Stimulated activated CD4-positive, alpha-beta T cell treated with anti-CD3 and anti-CD28 coated beads, Interleukin-12 subunit alpha, Interleukin-12 subunit beta, amount 100 ng/mL, for 48 hours (primary cell): ENCODE data around the gene PPM1N.
"Not testable (repeated sequence)": the region's sequence is repeated elsewhere in the genome, so short reads cannot be mapped to it uniquely, and the experiment has no call there.

ENCODE experiments used
- DNase-seq, 3 donors: peaks; one replicate each; pipeline ENCODE4 v3.0.0-alpha.2; 2020; ENCODE audit warnings: low read depth in 2 of 3, low spot score in 1 of 3

PPM1N gene

DNA sequence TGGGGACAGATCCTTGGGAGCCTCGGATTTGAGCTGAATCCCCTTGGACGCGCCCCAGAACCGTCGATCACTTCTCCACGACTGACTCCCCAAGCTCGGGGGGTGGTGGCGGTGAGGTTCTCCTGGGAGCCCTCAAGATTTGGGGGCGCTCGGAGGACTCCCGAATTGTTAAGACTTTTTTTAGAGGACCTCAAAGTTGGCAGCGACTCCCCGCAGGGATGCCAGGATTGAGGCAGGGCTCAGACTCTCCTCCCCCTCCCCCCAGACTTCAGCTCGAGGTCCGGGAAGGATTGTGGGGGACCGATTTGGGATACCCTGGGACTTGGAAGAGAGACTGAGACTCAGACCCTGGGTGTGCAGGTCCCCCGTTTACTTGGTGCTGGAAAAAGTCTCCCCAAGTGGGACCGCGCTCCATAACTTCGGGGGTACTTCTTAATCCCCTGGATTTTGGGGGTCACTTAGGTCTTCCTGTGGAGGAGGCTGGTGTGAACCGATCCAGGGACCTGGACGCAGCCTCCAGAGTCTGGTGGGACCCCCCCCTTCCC is 9.7 kb downstream of the PPM1N start:
- no peak for DNase-seq

DNA sequence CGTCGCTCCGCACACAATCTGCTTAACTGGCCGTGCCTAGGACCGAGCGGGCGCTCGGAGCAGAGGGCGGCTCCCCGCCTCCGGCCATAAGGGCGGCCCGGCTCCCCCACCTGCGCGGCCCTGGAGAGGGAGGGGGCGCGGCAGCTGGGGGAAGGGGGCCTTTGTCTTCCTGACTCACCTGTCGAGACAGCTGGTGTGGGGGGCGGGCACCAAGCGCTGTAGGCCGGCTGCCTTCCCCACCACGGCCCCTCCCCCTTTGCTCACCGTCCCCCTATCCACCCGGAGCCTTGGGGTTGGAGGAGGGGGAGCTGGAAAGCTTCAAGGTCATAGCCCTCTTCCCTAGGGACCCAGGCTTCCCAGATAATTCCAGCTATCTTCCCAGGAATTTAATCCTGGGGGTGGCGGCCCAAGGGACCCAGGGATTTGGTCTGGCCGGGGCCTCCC is 10.2 kb downstream of the PPM1N start:
- no peak for DNase-seq

DNA sequence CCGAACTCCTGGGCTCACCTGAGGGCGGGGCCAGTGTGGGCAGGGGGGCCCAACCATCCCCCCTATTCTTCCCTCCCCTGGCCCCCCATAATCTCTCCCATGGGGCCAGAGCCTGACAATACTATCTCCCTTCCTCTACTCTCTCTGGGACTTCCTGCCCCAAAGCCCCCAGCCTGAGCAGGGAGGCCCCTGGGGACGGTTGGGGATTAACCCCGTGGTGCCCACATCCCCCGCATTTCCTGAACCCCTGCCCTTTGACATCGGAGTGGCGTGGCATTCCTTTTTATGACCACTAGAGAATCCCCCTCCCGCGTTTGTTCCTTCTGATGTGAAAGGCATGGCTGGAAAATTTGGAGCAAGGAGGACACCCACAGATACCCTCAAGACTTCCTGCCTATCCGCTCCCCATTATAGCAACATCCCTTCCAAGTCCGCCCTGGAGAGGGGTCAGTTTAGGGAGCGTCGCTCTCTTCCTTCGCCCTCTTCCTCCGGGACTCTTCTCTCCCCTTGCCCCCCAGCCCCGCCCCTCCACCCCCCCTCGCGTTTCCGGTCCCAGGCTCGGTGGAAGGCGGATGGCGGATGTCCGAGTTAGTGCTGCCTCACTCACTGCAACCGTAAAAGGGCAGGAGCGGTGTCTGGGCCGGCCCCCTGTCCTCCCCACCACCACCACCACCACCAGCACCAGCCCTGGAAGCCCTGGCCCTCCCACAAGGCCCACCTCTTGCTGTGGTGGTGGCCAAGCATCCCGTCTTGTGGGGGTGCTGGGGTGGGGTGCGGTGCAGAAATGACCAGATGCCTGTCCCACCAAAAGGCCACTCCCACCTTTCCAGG is 10.8 kb downstream of the PPM1N start:
- DNase-seq = no peak

DNA sequence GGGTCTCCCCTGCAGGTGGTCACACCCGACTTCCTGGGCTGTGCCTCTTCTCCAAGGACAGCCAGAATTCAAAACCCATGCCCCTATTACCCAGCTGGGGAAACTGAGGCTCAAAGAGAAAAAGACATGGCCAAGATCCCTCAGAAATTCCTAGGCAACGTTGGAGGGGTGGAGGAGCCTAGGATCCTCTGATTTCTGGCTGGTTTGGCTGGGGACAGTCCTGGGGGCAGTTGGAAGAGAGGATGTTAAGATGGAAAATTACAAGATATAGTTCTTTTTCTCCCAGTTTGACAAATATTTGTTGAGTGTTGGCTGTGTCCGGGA is 11.4 kb downstream of the PPM1N start:
- DNase-seq = no peak

DNA sequence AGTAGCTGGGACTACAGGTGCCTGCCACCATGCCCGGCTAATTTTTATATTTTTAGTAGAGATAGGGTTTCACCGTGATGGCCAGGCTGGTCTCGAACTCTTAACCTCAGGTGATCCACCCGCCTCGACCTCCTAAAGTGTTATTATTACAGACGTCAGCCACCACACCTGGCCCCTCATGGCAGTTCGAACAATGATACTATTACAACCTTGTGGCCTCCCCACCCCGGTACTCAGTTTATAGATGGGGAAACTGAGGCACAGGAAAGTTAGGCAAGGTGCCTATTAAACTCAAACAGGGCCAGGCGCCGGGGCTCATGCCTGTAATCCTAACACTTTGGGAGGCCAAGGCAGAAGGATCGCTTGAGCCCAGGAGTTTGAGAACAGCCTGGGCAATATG is 12.1 kb downstream of the PPM1N start:
- DNase-seq = not testable (repeated sequence)

DNA sequence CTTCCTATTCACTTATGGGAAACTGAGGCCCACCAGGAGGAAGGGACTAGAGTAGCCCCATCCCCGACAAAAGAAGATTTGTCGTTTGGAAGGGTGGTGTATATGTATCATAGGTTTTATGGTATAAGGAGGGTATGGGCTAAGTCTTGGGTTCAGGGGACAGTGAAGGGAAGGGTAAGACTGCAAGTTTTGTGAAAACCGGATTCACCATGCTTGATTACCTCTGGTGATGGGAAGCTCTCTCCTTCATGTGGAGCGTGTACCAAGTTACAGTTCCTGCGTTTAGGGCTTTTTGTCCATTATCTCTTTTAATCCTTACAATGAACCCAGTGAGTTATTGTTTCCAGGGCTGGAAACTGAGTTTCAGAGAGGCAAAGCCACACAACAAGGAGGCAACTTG is 12.8 kb downstream of the PPM1N start:
- no peak for DNase-seq

DNA sequence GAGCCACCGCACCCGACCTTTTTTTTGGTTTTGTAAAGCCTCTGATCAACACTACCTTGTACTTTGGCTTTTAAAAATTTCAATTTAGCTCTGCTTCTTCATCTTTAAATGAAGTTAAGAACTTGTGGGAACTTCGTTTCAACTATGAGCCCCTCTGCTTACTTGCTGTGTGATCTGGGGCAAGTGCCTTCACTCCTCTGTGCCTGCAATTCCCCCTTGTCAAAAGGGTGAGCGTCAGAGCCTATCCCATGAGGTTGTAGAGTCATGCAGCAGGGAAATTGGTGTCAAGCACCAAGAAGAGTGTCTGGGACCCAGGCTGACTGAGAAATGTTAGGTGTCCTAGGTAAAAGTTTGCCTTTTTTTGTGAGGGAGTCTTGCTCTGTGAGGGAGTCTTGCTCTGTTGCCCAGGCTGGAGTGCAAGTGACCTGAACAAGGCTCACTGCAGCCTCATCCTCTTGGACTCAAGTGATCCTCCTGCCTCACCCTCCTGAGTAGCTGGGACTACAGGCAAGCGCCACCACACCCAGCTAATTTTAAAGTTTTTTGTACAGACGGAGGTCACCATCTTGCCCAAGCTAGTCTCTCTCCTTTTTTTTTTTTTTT is 14.7 kb downstream of the PPM1N start:
- no peak for DNase-seq

DNA sequence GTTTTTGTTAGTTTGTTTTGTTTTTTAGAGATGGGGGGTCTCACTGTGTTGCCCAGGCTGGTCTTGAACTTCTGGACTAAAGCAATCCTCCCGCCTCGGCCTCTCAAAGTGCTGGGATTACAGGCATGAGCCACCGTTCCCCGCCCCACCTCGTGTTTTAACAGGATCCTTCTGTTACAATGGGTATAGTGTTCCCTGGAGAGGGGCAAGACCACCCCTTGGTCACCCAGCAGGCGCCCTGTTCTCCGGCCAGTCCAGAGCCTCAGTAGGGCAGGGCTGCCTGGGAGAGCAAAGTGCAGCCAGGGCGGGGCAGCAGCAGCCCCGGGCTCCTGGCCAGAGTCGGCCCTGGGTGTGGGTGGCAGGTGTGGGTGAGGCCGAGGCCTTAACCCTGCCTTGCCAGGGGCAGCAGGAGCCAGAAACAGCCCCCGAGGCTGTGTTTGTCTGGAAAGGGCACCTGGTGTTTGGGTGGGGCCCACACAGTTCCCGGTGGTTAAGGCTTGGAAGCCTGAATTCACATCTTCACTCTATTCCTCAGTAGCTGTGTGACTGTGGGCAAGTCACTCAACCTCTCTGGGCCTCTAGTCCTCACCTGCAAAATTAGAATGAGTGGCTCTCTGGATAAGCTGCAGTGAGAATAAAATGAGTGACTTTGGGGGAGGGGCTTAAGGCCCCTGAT is 16.3 kb downstream of the PPM1N start:
- no peak for DNase-seq

DNA sequence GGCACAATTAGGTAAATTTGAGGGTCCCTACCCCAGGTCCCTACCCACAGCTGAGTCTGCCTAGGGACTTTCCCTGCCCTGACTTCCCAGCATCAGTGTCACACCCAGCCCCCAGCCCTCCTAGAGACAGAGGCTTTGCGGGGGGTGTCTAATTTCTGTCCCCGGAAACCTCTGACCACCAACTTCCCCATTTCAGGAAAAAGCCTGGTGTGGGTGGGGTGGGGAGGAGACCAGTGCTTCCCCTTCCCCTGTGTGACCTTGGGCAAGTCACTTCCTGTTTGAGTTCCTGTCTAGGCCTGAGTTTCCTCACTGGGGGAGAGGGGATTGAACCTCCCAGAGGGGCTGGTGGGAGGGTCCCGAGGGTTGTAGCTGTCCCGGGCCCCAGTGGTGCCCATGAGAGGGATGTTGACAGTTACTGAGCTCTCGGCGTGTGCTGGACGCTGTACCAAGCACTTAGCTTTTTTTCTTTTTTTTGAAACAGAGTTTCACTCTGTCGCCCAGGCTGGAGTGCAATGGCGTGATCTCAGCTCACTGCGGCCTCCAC is 16.9 kb downstream of the PPM1N start:
- DNase-seq = no peak

DNA sequence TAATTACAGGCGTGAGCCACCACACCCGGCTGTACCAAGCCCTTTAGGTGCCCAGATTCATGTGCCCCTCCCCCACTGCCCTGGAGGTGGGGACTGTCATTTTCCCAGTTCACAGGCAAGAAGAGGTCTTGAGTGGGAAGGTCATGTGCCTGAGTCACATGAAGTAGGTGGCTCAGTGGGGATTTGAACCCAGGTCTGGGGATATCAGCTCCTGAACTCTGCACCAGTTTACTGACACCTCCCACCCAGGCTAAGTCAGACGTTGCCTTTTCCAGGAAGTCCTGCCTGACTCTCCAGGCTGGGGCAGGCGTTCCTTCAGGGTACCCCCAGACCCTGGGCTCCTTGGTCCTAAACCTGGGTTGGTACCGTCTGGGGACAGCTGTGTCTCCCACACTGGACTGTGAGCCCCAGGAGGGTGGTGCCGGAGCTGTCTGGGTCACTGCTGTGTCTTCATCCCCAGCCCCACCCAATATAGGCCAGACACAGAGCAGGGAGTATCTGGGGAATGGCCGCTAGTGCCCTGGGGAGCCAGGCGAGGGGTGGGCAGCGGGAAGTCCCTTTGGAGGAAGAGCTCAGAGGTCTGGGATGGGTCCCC is 17.7 kb downstream of the PPM1N start:
- DNase-seq = no peak

DNA sequence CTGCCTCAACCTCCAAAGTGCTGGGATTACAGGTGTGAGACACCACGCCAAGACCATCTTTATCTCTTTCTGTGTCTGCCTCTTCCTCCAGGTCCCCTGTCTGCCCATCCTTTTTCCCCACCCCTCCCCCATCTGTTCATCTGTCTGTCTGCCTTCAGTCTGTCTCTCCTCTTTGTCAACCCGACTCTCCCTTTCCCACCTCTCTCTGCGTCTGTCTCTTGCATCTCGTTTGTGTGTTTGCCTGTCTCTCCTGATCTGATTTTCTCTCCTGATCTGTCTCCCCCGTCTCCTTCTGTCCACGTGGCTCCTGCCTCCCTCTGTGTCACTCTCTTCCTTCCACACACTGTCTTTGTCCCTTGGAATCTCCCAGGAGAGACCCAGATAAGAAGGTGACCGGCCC is 19.0 kb downstream of the PPM1N start:
- no peak for DNase-seq

DNA sequence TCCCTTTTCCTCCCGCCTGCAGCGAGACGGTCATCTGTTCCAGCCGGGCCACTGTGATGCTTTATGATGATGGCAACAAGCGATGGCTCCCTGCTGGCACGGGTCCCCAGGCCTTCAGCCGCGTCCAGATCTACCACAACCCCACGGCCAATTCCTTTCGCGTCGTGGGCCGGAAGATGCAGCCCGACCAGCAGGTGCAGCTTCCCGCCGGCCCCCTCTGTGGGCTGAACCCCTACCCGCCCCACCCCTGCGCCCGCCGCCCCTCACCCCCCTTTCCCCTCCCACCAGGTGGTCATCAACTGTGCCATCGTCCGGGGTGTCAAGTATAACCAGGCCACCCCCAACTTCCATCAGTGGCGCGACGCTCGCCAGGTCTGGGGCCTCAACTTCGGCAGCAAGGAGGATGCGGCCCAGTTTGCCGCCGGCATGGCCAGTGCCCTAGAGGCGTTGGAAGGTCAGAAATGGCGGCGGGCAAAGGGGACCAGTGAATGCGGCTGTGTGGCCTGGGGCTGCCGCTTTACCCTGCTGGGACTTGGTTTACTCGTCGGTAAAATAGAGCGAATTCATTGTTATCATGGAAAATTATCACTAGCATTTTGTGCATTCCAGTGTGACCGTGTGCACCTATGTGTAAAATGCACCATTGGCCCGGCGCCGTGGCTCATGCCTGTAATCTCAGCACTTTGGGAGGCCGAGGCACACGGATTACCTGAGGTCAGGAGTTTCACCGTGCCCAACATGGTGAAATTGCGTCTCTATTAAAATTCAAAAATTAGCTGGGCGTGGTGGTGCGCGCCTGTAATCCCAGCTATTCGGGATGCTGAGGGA is 19.6 kb downstream of the PPM1N start:
- no peak for DNase-seq

DNA sequence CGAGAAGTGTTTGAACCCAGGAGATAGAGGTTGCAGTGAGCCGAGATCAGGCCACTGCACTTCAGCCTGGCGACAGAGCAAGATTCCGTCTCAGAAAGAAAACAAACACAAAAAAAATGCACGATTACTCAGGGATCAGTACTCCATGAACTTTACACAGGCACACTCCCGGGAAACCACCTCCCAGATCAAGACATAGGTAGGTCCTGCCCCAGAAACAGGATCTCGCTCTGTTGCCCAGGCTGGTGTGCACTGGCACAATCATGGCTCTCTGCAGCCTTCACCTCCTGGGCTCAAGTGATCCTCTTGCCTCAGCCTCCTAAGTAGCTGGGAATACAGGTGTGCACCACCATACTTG is 20.2 kb downstream of the PPM1N start:
- no peak for DNase-seq

DNA sequence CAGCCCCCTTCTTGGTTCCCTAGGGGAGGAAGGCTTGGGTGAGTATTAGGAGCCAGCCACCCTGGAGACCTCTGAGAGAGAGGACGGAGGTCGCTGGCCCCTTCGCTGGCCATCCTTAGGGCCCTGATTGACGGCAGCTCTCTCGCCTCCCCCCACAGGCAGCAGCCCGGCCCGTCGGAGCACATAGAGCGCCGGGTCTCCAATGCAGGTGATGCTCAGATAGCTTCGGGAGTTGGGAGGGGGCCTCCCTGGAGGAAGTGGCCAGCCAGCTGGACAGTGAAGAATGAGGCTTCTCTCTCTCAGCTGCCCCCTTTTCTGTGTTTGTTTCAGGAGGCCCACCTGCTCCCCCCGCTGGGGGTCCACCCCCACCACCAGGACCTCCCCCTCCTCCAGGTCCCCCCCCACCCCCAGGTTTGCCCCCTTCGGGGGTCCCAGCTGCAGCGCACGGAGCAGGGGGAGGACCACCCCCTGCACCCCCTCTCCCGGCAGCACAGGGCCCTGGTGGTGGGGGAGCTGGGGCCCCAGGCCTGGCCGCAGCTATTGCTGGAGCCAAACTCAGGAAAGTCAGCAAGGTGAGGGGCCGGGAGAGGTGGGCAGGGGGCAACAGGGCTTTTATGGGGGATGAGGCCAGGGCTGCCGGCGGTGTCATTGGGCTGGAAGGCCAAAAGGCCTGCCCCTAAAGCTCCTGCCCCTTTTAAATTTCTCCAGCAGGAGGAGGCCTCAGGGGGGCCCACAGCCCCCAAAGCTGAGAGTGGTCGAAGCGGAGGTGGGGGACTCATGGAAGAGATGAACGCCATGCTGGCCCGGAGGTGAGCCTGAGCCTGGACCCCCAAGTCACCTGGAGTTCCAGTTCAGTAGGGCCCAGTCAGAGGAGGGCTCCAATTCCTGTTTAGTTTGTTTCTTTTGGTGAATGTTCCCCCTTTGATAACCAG is 24.0 kb downstream of the PPM1N start:
- no peak for DNase-seq

DNA sequence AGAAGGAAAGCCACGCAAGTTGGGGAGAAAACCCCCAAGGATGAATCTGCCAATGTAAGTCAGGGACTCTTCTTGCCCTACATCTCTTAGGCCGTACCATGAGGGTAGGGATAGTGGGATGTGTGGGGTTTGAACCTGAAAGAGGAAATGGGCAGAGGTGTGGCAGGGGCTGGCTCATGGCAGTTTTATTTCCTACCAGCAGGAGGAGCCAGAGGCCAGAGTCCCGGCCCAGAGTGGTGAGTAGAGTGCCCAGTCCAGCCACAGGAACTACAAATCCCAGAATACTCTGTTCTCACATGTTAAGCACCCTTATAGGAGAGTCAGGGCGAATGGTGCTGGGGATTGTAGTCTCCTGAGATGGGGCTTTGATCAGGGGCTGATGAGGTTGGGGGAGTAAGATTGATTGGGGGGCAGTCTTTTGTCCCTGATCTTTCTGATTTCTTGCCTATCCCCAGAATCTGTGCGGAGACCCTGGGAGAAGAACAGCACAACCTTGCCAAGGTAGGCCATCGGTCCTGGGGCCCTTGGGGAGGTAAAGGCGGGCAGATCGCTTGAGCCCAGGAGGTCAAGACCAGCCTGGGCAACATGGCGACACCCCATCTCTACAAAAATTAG is 25.5 kb downstream of the PPM1N start:
- DNase-seq = peak; percentile 55 to 75 (median 66)

DNA sequence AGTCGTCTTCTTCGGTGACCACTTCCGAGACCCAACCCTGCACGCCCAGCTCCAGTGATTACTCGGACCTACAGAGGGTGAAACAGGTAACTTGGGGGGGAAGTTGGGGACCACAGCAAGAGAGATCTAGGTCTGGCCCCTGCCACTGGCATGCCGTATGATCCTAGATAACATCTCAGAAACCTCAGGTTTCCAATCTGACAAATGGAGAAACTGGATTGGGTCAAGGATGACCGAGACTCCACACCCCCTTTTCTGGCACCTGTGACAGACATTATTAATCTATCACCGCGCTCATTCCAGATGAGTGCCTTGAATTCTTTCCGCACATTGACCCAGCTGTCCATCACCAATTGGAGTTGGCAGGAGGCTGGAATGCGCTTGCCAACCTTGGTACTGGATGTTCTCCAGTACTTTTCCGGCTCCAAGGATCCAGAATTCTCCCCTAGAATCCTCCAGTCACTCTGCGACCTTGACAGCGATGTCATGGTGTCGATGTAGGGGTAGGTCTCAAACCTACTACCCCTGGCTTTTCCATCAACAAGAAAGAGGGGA is 26.4 kb downstream of the PPM1N start:
- no peak for DNase-seq

DNA sequence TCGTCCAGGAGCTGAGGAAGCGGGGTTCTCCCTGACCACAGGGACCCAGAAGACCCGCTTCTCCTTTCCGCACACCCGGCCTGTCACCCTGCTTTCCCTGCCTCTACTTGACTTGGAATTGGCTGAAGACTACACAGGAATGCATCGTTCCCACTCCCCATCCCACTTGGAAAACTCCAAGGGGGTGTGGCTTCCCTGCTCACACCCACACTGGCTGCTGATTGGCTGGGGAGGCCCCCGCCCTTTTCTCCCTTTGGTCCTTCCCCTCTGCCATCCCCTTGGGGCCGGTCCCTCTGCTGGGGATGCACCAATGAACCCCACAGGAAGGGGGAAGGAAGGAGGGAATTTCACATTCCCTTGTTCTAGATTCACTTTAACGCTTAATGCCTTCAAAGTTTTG is 27.9 kb downstream of the PPM1N start:
- no peak for DNase-seq

DNA sequence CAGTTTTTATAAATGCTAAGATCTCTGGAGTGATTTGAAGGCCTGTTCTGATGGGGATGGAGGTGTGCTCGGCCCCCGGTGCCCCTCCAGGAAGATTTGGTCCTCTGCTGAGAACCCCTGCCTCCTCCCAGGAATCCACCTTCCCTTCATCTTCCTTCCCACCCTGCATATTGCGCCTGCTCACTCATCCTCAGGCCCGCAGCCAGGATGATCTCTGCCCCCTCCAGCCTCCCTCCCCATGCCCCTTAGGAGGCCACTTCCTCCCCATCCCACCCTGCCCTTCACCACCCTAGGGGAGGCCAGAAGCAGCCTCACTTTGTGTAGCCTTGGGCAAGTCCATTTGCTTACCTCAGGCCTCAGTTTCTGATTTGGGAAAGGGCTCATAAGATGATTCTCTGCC is 28.7 kb downstream of the PPM1N start:
- DNase-seq = no peak

DNA sequence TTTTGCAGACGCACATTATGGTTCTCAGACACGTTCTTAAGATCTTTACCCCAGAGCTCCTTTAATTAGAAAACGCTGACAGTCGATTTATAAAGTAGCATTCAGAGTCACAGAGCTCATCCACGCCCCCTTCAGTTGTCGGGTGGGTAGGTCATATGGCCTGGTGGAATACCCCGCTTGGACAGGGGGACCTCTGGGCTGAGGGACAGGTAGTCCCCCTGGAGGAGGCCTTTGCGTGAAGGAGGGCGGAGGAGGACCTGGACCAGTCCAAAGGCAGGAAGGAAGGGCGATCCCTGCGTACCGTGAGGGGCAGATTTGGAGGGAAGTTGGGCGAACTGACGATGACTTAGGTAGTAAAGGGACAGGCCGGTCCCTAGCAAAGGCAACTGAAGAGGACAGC is 29.5 kb downstream of the PPM1N start:
- no peak for DNase-seq
